ENCODE data around the gene SRF.
A peak's percentile ranks its signal among the peaks of the same experiment; 100 is the strongest.

Gene SRF

DNA sequence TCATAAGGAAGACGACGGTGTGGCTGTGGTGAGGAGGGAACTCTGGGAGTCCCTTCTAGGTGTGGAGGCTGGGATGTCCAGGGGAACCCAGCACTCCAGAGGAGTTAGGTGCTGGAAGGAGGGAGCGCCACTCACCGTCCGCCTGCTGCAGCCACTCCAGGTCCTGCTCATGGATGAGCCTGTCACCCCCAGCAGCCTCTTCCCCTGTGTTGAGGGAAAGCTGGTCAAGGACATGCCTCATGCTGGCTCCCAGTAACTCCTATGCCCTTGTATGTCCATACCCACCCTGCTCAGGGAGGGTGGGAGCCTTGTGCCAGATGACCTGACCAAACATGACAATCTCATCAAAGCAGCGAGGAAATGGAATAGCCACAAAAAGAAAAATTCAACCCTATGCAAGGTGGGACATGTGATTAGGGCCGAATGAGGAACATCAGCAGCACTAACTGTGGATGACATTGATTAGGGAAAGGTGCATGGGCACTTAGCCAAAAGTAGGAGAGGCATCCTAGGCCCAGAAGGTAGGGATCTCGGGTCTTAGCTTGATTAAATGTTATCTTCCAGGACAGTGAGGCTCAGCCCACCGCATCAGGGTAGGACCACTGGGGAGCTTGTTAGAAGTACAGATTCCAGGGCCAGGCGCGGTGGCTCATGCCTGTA, 55.3 kb downstream of the SRF start:
- H3K27ac ChIP-seq (ENCODE audit: low read length): no peak overlapping the region
- H3K4me1 ChIP-seq (ENCODE audit: control insufficient read depth, insufficient read depth, low read length): peaks cover 2% of the 10 kb centered on the region; the same call in 1 of the 2 replicates
- H3K27me3 ChIP-seq (ENCODE audit: control insufficient read depth, insufficient read depth, low read length): peaks cover 6% of the 10 kb centered on the region; the same call in 1 of the 2 replicates
- no CpG with 5 or more reads among the region's 11 CpGs for WGBS (ENCODE audit: insufficient coverage, insufficient read length)
- H3K4me3 ChIP-seq (ENCODE audit: low read length): no peak overlapping the region
- H3K9me3 ChIP-seq (ENCODE audit: control insufficient read depth, insufficient read depth, low read length): no peaks in the 10 kb centered on the region
- DNase-seq (ENCODE audit: low read depth, low spot score): no peak
- peaks cover 3% of the 10 kb centered on the region; the same call in 1 of the 2 replicates for H3K36me3 ChIP-seq (ENCODE audit: control insufficient read depth, insufficient read depth, low read length)

DNA sequence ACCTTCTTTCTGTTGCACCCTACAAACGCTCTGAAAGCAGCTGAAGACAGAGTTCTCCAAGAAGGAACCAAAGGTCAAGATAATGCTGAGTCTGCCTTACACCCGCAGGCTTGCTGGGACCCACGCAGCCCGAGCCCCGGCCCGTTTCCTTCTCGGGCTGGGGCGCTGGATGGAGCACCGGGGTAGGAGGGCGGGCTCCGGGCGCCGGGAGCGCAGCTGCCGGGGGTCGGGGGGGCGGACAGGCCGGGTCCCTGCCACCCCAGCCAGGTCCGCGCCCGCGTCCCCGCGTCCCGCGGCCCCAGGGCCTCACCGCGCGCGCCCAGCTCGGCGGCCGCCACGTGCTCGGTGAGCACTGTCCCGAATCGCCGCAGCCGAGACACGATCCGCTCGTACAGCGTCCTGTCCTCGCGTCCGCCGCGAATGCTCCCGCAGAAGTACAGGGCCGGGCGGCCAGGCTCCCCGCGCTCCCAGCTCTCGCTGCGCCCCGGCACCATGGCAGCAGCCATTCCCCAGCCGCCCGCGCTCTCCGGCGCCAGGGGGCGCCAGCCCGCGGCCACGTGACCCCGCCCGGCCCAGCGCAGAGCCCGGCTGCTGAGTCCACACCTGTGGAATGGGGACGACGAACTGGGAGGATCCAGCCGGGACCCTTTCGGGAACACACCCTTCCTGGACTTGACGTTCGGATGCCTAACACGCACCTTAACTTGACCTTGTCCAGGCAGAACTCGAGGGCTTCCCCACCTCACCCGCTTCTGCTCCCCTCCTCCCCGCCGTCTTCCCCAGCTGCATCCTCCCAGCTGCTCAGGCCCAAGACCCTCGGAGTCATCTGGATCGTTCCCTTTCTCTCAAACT, 58.1 kb downstream of the SRF start, which contains the start of gene DNPH1:
DNPH1 (minus strand) TSS at position 531 of the 852 bp plus-strand sequence; CDS start at position 506, 25 bp downstream.
- Histone ChIP-seq H3K36me3 (ENCODE audit: control insufficient read depth, insufficient read depth, low read length) (no peaks in the 10 kb centered on the region), H3K27ac (ENCODE audit: low read length) (no peak within 1 kb of the TSS), H3K4me3 (ENCODE audit: low read length) (peak within 1 kb of the TSS; percentile 74), H3K27me3 (ENCODE audit: control insufficient read depth, insufficient read depth, low read length) (peaks cover 6% of the 10 kb centered on the region; the same call in 1 of the 2 replicates), H3K4me1 (ENCODE audit: control insufficient read depth, insufficient read depth, low read length) (peaks cover 2% of the 10 kb centered on the region; the same call in 1 of the 2 replicates), H3K9me3 (ENCODE audit: control insufficient read depth, insufficient read depth, low read length) (no peaks in the 10 kb centered on the region)
- DNase-seq (ENCODE audit: low read depth, low spot score): peak; percentile 58
- WGBS (ENCODE audit: insufficient coverage, insufficient read length): no CpG with 5 or more reads among the region's 82 CpGs

DNA sequence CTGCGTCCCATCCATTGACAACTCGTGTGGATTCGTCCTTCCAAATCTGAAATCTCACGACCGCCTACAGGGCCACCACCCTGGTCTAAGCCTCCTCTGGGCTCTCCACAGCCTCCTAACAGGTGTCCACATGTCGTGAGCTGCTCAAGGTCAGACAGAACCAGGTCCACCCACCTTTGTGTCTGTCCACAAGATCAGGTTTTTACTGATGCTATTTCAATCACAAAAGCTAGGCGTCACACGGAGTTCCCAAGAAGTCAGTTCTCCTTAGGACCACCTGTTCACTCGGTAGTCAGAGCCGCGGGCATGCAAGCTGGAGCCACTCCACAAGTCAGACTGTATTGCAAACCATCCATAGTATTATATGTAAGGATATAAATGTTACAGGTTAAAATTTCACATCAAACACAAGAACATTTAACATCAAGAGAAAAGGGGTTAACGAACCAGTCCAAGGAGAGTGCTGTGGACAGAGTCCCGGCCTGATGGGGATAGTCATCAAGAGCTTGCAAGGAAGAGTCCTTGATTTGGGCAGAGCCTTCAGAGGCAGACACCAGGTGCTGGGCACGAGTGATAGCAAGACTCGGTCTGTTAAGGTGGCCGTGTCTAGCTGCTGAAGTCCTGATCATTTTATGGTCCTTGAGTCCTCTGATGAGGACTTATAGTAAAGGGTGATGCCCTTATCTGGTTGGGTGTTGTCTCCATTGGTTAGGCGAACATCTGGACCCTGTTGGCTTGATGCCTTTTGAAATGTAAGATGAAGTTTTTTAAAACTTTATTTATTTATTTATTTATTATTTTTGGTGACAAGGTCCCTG, 58.9 kb downstream of the SRF start:
- Histone ChIP-seq H3K36me3 (ENCODE audit: control insufficient read depth, insufficient read depth, low read length) (no peaks in the 10 kb centered on the region), H3K27me3 (ENCODE audit: control insufficient read depth, insufficient read depth, low read length) (peaks cover 6% of the 10 kb centered on the region; the same call in 1 of the 2 replicates), H3K27ac (ENCODE audit: low read length) (no peak overlapping the region), H3K9me3 (ENCODE audit: control insufficient read depth, insufficient read depth, low read length) (no peaks in the 10 kb centered on the region), H3K4me3 (ENCODE audit: low read length) (no peak overlapping the region), H3K4me1 (ENCODE audit: control insufficient read depth, insufficient read depth, low read length) (peaks cover 2% of the 10 kb centered on the region; the same call in 1 of the 2 replicates)
- no CpG with 5 or more reads among the region's 17 CpGs for WGBS (ENCODE audit: insufficient coverage, insufficient read length)
- no peak for DNase-seq (ENCODE audit: low read depth, low spot score)

DNA sequence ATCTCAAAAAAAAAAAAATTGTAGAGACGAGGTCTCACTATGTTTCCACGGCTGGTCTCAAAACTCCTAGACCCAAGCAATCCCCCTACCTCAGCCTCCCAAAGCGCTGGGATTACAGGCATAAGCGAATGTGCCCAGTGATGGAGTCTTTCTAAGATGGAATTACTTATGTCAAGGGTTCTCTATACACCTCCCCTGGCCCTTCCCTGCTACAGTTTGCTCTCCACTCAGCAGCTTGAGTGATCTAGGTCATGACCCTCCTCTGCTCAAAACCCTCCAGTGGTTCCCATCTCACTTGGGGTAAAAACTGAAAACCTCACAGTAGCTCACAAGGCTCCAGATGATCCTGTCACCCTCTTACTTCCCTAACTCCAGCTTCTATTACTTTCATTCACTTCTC, 60.0 kb downstream of the SRF start:
- Histone ChIP-seq H3K4me1 (ENCODE audit: control insufficient read depth, insufficient read depth, low read length) (peaks cover 2% of the 10 kb centered on the region; the same call in 1 of the 2 replicates), H3K4me3 (ENCODE audit: low read length) (no peak overlapping the region), H3K27me3 (ENCODE audit: control insufficient read depth, insufficient read depth, low read length) (peaks cover 6% of the 10 kb centered on the region; the same call in 1 of the 2 replicates), H3K9me3 (ENCODE audit: control insufficient read depth, insufficient read depth, low read length) (no peaks in the 10 kb centered on the region), H3K36me3 (ENCODE audit: control insufficient read depth, insufficient read depth, low read length) (no peaks in the 10 kb centered on the region), H3K27ac (ENCODE audit: low read length) (no peak overlapping the region)
- no peak for DNase-seq (ENCODE audit: low read depth, low spot score)
- no CpG with 5 or more reads among the region's 4 CpGs for WGBS (ENCODE audit: insufficient coverage, insufficient read length)
